Measurements from ENCODE around the gene SLC35B2.
A peak's percentile ranks its signal among the peaks of the same experiment; 100 is the strongest.

DNA sequence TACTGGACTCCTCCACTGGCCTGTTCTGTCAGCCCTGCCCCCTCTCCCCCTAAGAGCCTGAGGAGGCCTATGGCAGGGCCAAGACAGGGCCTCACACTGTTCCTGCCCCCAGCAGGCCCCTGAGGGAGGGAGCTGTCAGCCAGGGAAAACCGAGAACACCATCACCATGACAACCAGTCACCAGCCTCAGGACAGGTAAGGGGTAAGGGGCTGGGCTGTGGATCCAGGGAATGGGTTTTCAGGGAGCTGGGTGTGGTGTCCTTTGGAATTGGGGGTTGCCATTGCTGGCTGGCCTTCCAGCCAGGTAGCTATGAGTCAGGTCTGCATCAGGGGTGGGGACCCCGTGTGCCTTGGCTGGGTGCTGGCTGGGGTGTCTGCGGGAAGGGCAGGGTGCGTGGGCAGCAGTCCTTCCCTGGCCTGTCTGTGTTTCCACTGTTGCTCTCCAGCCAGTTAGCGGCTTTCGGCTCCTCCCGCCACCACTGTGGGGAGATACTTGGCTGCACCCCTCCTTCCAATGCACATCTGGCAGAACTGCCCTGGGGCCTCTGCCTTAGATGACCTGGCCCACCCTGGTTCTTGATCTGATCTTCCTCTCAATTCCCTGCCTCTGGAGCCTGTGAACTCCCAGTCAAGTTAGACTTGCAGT, 30.1 kb downstream of the SLC35B2 start:
- TF ChIP-seq, protein P1, sequence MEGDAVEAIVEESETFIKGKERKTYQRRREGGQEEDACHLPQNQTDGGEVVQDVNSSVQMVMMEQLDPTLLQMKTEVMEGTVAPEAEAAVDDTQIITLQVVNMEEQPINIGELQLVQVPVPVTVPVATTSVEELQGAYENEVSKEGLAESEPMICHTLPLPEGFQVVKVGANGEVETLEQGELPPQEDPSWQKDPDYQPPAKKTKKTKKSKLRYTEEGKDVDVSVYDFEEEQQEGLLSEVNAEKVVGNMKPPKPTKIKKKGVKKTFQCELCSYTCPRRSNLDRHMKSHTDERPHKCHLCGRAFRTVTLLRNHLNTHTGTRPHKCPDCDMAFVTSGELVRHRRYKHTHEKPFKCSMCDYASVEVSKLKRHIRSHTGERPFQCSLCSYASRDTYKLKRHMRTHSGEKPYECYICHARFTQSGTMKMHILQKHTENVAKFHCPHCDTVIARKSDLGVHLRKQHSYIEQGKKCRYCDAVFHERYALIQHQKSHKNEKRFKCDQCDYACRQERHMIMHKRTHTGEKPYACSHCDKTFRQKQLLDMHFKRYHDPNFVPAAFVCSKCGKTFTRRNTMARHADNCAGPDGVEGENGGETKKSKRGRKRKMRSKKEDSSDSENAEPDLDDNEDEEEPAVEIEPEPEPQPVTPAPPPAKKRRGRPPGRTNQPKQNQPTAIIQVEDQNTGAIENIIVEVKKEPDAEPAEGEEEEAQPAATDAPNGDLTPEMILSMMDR (IDR thresholded peaks at IDR 0.05 in 2 of 3, conservative IDR thresholded peaks at IDR 0.05 in 1 of 3; ENCODE audit: insufficient read depth in 2 of 3, low read depth in 1 of 3, low read length in 3 of 3): peak in 1 of 3 experiments; percentile 11; a peak in 1 of 6 replicates
- no peak for TF ChIP-seq ZNF77 (CRISPR knock-in tag; IDR thresholded peaks at IDR 0.05)
- TF ChIP-seq NR2C2 (CRISPR knock-in tag; IDR thresholded peaks at IDR 0.05): no peak
- no peak for TF ChIP-seq NR2C2 (tag; IDR thresholded peaks at IDR 0.05)
- 0 out of 2 replicates have a peak, but pooled peaks have one; percentile 1 for TF ChIP-seq MYC (IDR thresholded peaks at IDR 0.05; ENCODE audit: low read depth, low read length)
- no peak for TF ChIP-seq MYC (CRISPR knock-in tag; IDR thresholded peaks at IDR 0.05; ENCODE audit: borderline replicate concordance, low read depth)

Measured in K562 (cell line).